Forelimb muscle (tissue), 1 donor: ENCODE results near the gene CFAP54. TPM values are rescaled to one million over a fixed set of nuclear protein-coding genes. Genes with fewer than 3 reads are reported as not detected.
"Not testable (repeated sequence)": the region's sequence is repeated elsewhere in the genome, so short reads cannot be mapped to it uniquely, and the experiment has no call there.

ENCODE experiments used
- DNase-seq: peaks from one replicate; pipeline ENCODE4 v3.0.0-alpha.2; 2013; ENCODE audit warnings: low read depth
- polyA plus RNA-seq: library from polyadenylated mRNA; unstranded; fragments of 120-200 nt; gene quantifications from one replicate; pipeline ENCODE4 v1.2.1, GENCODE V29; 2013; ENCODE audit not compliant: insufficient read length

Gene CFAP54
- polyA plus RNA-seq, 1 donor, result 0.18 TPM

GRCh38 chr12:96474206-96474605 is 15.2 kb upstream of the CFAP54 start:
- DNase-seq, result no peak

- no peak for DNase-seq
Observed at GRCh38 chr12:96478011-96478410, 11.4 kb upstream of the CFAP54 start.

- DNase-seq, result no peak
Observed at GRCh38 chr12:96482086-96482485, 7.3 kb upstream of the CFAP54 start.

- no peak for DNase-seq
Observed at GRCh38 chr12:96483116-96483515, 6.3 kb upstream of the CFAP54 start.

GRCh38 chr12:96486751-96487613 is 2.4 kb upstream of the CFAP54 start:
- DNase-seq, result no peak

- no peak for DNase-seq
Observed at GRCh38 chr12:96487634-96488033, 1.7 kb upstream of the CFAP54 start.

GRCh38 chr12:96493106-96493505 is 3.7 kb downstream of the CFAP54 start:
- DNase-seq, result no peak

- DNase-seq, result not testable (repeated sequence)
Observed at GRCh38 chr12:96494154-96494553, 4.8 kb downstream of the CFAP54 start.

- DNase-seq, result no peak
Observed at GRCh38 chr12:96495155-96495554, 5.8 kb downstream of the CFAP54 start.

- DNase-seq, result no peak
Observed at GRCh38 chr12:96495841-96496545, 6.6 kb downstream of the CFAP54 start.

- DNase-seq, result no peak
Observed at GRCh38 chr12:96496944-96497343, 7.6 kb downstream of the CFAP54 start.

- DNase-seq, result peak; percentile 25
Observed at GRCh38 chr12:96497855-96498254, 8.5 kb downstream of the CFAP54 start.

GRCh38 chr12:96500693-96501092 is 11.3 kb downstream of the CFAP54 start:
- DNase-seq, result no peak

GRCh38 chr12:96501133-96501761 is 11.9 kb downstream of the CFAP54 start:
- DNase-seq, result no peak

- DNase-seq, result no peak
Observed at GRCh38 chr12:96501908-96502307, 12.5 kb downstream of the CFAP54 start.

GRCh38 chr12:96502477-96502876 is 13.1 kb downstream of the CFAP54 start:
- DNase-seq, result no peak

- DNase-seq, result no peak
Observed at GRCh38 chr12:96502949-96503532, 13.7 kb downstream of the CFAP54 start.

GRCh38 chr12:96503976-96504375 is 14.6 kb downstream of the CFAP54 start:
- no peak for DNase-seq

- DNase-seq, result no peak
Observed at GRCh38 chr12:96506776-96507175, 17.4 kb downstream of the CFAP54 start.

GRCh38 chr12:96510306-96510764 is 21.0 kb downstream of the CFAP54 start:
- DNase-seq, result no peak

GRCh38 chr12:96513166-96513565 is 23.8 kb downstream of the CFAP54 start:
- DNase-seq, result no peak

GRCh38 chr12:96513681-96514080 is 24.3 kb downstream of the CFAP54 start:
- no peak for DNase-seq
